ENCODE results near the gene HEYL.

Gene HEYL

GRCh38 chr1:39645411-39646043, 6.1 kb upstream of the HEYL start:
- no peaks in the 10 kb centered on the region for H3K9me3 ChIP-seq (ENCODE audit: severe bottlenecking)
- no peaks in the 10 kb centered on the region for H3K27me3 ChIP-seq (ENCODE audit: insufficient read depth, low read depth, severe bottlenecking)
- TF ChIP-seq CTCF (IDR thresholded peaks at IDR 0.05; ENCODE audit: low read depth, low read length): no peak
- no peaks in the 10 kb centered on the region for H3K36me3 ChIP-seq
- no peak overlapping the region for H3K4me3 ChIP-seq (ENCODE audit: low read depth, low read length)
- no peak overlapping the region for H3K27ac ChIP-seq
- DNase-seq: no peak

- H3K4me3 ChIP-seq (ENCODE audit: low read depth, low read length): no peak overlapping the region
- H3K27ac ChIP-seq: no peak overlapping the region
- no peaks in the 10 kb centered on the region for H3K36me3 ChIP-seq
- DNase-seq: no peak
- no peaks in the 10 kb centered on the region for H3K9me3 ChIP-seq (ENCODE audit: severe bottlenecking)
- TF ChIP-seq CTCF (IDR thresholded peaks at IDR 0.05; ENCODE audit: low read depth, low read length): no peak
- H3K27me3 ChIP-seq (ENCODE audit: insufficient read depth, low read depth, severe bottlenecking): no peaks in the 10 kb centered on the region
Measured at GRCh38 chr1:39643705-39644104, 4.3 kb upstream of the HEYL start.

- H3K36me3 ChIP-seq: no peaks in the 10 kb centered on the region
- no peaks in the 10 kb centered on the region for H3K9me3 ChIP-seq (ENCODE audit: severe bottlenecking)
- H3K27me3 ChIP-seq (ENCODE audit: insufficient read depth, low read depth, severe bottlenecking): no peaks in the 10 kb centered on the region
- no peak overlapping the region for H3K27ac ChIP-seq
- DNase-seq: no peak
- no peak overlapping the region for H3K4me3 ChIP-seq (ENCODE audit: low read depth, low read length)
- no peak for TF ChIP-seq CTCF (IDR thresholded peaks at IDR 0.05; ENCODE audit: low read depth, low read length)
Measured at GRCh38 chr1:39642796-39643195, 3.4 kb upstream of the HEYL start.

- Histone ChIP-seq H3K27ac (no peak overlapping the region), H3K4me3 (ENCODE audit: low read depth, low read length) (no peak overlapping the region), H3K27me3 (ENCODE audit: insufficient read depth, low read depth, severe bottlenecking) (no peaks in the 10 kb centered on the region), H3K36me3 (0 out of 2 replicates have a peak, but pooled peaks cover 2% of the 10 kb centered on the region), H3K9me3 (ENCODE audit: severe bottlenecking) (no peaks in the 10 kb centered on the region)
- DNase-seq: no peak
- TF ChIP-seq CTCF (IDR thresholded peaks at IDR 0.05; ENCODE audit: low read depth, low read length): no peak
Measured at GRCh38 chr1:39640861-39641260, 1.4 kb upstream of the HEYL start.

GRCh38 chr1:39638965-39639304, 508 bp downstream of the HEYL start:
- Histone ChIP-seq H3K4me3 (ENCODE audit: low read depth, low read length) (peak overlapping the region; percentile 73), H3K27me3 (ENCODE audit: insufficient read depth, low read depth, severe bottlenecking) (no peaks in the 10 kb centered on the region), H3K27ac (peak overlapping the region; percentile 86), H3K9me3 (ENCODE audit: severe bottlenecking) (no peaks in the 10 kb centered on the region), H3K36me3 (0 out of 2 replicates have a peak, but pooled peaks cover 2% of the 10 kb centered on the region)
- TF ChIP-seq CTCF (IDR thresholded peaks at IDR 0.05; ENCODE audit: low read depth, low read length): no peak
- DNase-seq: no peak

- H3K36me3 ChIP-seq: peaks cover 3% of the 10 kb centered on the region
- DNase-seq: no peak
- no peak overlapping the region for H3K4me3 ChIP-seq (ENCODE audit: low read depth, low read length)
- no peak overlapping the region for H3K27ac ChIP-seq
- no peaks in the 10 kb centered on the region for H3K27me3 ChIP-seq (ENCODE audit: insufficient read depth, low read depth, severe bottlenecking)
- no peaks in the 10 kb centered on the region for H3K9me3 ChIP-seq (ENCODE audit: severe bottlenecking)
- no peak for TF ChIP-seq CTCF (IDR thresholded peaks at IDR 0.05; ENCODE audit: low read depth, low read length)
Measured at GRCh38 chr1:39637361-39637760, 2.1 kb downstream of the HEYL start.
